ENCODE results near the gene NDUFB7.
"Not testable (repeated sequence)": the region's sequence is repeated elsewhere in the genome, so short reads cannot be mapped to it uniquely, and the experiment has no call there.

Gene NDUFB7

DNA sequence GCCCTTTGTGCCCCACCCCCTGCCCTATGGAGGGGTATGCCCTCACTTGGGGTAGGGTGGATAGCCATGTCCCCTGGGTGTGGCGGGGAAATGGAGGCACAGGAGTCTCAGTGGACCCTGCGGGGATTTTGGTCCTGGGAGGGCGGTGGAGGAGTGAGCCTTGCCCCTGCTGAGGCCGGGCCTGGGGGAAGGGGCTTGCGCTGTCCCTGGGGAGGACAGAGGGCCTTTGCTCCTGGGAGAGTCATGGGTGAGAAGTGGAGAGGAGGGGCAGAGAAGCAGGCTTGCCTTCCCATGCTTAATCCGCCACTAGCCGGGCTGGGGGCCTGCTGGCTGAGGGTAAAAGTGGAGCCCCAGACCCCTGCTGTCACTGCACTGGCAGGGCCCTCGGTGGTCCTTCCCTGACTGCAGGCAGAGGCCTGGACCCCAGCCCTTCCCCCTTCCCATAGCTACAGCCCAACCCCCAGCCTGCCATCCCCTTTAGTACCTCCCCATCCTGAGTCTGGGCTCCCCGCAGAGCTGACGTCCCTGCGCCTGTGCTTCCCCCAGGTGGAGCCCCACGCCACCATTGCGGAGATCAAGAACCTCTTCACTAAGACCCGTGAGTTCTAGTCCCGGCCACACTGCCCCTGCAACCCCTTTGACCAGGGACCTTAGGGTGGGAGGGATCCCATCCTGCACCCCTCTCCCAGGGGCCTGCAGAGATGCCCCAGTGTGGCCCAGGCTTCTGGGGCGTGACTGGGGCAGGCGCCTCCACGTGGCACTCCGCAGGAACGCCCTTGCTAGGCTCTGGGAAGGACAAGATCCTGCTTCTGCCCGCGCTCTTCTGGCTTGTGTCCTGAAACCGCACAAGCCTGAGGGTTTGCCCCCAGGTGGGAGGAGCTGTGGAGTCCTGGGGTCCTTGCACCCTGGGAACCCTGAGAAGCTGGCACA, 8.9 kb downstream of the NDUFB7 start:
- Mint-ChIP-seq H3K27me3 (no peaks in the 10 kb centered on the region), H3K27ac (no peak overlapping the region), H3K9me3 (no peaks in the 10 kb centered on the region), H3K4me1 (peaks cover 28% of the 10 kb centered on the region), H3K36me3 (peaks cover 3% of the 10 kb centered on the region), H3K4me3 (no peak overlapping the region)

DNA sequence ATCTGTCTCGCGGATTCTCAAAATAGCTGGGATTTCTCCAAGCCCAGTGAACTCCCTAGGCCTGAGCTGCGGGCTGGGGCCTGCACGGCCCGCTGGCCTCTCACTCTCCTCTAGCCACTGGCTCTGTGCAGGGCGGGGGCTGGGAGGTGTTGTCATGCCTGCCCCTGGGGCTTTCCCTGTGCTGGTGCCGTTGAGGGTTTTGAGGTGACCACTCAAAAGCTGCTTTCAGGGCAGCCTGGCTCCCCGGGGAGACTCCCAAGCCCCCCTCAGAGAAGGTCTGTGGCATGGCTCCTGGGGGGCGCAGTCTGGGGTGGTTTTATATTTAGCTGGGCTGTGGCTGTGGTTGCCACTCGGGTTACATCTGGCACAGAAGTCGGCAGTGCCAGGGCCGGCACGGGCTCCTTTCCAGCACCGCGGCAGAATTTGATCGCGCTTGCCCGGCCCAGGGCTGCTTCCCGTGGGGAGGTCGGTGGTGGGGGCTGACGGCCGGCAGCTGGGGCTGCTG, 10.0 kb downstream of the NDUFB7 start:
- H3K27ac Mint-ChIP-seq: no peak overlapping the region
- H3K9me3 Mint-ChIP-seq: no peaks in the 10 kb centered on the region
- H3K4me1 Mint-ChIP-seq: peaks cover 19% of the 10 kb centered on the region
- no peaks in the 10 kb centered on the region for H3K27me3 Mint-ChIP-seq
- H3K36me3 Mint-ChIP-seq: peaks cover 3% of the 10 kb centered on the region
- no peak overlapping the region for H3K4me3 Mint-ChIP-seq

- Mint-ChIP-seq H3K4me3 (no peak overlapping the region), H3K9me3 (no peaks in the 10 kb centered on the region), H3K27me3 (no peaks in the 10 kb centered on the region), H3K36me3 (peaks cover 3% of the 10 kb centered on the region), H3K4me1 (peaks cover 25% of the 10 kb centered on the region), H3K27ac (no peak overlapping the region)
Measured at GRCh38 chr19:14561249-14561648, 10.6 kb downstream of the NDUFB7 start.

DNA sequence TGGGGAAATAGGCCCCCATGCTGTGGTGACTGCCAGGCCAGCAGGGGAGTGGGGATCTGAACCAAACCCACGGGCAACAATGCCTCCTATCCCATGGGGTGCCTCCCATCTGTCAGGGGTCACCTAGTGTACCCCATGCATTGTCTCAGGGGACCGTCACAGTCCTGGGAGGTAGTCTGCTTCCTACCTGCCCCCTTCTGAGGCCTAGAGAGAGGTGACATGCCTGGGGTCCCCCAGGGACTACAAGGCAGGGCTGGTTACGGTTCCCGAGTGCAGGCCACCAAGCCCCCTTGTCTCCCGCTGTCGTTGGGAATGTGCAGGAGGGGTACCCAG, 11.1 kb downstream of the NDUFB7 start:
- H3K36me3 Mint-ChIP-seq: peaks cover 3% of the 10 kb centered on the region

GRCh38 chr19:14559916-14560775, 11.7 kb downstream of the NDUFB7 start:
- peaks cover 31% of the 10 kb centered on the region for H3K4me1 Mint-ChIP-seq
- no peaks in the 10 kb centered on the region for H3K27me3 Mint-ChIP-seq
- H3K4me3 Mint-ChIP-seq: no peak overlapping the region
- H3K27ac Mint-ChIP-seq: no peak overlapping the region
- peaks cover 3% of the 10 kb centered on the region for H3K36me3 Mint-ChIP-seq
- no peaks in the 10 kb centered on the region for H3K9me3 Mint-ChIP-seq

More for the DNA sequence above, 11.1 kb downstream of the NDUFB7 start:
- H3K27me3 Mint-ChIP-seq: no peaks in the 10 kb centered on the region
- no peak overlapping the region for H3K27ac Mint-ChIP-seq
- no peaks in the 10 kb centered on the region for H3K9me3 Mint-ChIP-seq
- peaks cover 30% of the 10 kb centered on the region for H3K4me1 Mint-ChIP-seq
- H3K4me3 Mint-ChIP-seq: no peak overlapping the region

DNA sequence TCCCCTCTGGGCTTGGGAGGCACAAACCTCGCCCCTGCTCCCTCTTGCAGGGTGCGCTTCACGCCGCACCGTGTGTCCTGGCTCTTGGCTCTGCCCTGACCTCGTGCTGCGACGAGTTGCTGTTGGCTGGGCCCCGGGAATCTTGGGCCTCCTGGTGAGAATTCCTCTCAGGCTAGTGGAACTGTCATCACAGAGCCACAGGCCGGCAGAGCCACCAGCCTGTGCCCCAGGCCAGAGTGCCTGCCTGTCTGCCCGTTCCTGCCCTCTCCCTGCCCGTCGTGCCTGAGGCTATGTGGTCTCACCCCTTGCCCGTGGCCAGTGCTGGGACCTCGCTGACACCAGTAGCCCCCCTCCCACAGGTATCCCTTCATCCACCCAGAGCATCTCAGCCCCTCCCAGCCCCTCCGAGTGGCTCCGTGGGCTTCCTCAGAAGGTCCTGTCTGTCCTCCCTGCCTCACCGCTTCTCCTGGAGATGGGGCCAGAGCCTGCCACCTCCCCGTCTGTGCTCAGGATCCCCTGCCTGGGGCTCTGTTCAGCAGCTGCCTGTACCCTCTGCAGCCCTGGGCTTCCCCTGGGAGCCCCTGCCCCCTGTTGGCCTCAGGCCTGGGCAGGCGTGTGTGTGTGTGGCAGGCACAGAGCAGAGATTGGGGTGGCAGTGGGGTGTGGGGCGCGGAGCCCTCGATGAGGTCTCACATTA, 13.3 kb downstream of the NDUFB7 start:
- no peaks in the 10 kb centered on the region for H3K9me3 Mint-ChIP-seq
- no peaks in the 10 kb centered on the region for H3K36me3 Mint-ChIP-seq
- H3K4me1 Mint-ChIP-seq: peaks cover 38% of the 10 kb centered on the region
- H3K27ac Mint-ChIP-seq: no peak overlapping the region
- H3K27me3 Mint-ChIP-seq: no peaks in the 10 kb centered on the region
- no peak overlapping the region for H3K4me3 Mint-ChIP-seq

- H3K4me3 Mint-ChIP-seq: peak overlapping the region; percentile 59
- H3K9me3 Mint-ChIP-seq: no peaks in the 10 kb centered on the region
- H3K27me3 Mint-ChIP-seq: no peaks in the 10 kb centered on the region
- no peaks in the 10 kb centered on the region for H3K36me3 Mint-ChIP-seq
- H3K4me1 Mint-ChIP-seq: peaks cover 53% of the 10 kb centered on the region
- peak overlapping the region; percentile 38 for H3K27ac Mint-ChIP-seq
Measured at GRCh38 chr19:14556662-14557188, 15.1 kb downstream of the NDUFB7 start.

DNA sequence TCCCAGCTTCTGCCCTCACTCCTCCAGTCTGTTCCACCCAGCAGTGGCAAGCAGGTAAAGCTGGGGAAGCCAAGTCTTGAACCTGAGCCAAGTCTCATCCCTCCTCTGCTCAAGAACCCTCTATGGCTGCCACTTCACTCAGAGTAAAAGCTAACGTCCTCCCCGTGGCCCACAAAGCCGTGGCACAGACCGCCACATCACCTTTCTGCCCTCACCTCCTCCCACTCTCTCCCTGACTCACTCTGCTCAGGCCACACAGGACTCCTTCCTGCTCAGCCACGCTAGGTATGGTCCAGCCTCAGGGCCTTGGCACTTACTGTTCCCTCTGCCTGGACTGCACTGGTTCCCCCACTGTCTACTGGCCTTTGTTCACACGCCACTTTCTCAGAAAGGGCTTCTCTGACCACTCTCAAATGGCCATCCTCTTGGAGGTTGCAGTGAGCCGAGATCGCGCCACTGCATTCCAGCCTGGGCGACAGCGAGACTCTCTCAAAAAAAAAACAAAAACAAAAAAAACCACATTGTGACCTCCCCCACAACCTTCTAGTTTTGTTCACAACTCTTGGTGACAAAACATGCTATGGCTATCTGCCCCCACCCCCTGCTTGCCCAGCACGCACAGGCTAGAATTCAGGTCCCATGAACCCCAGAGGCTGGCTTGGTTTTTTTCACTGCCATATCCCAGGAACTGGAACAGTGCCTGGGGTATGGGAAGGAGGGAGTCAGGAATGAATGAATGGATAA, 15.8 kb downstream of the NDUFB7 start:
- H3K4me1 Mint-ChIP-seq: peaks cover 57% of the 10 kb centered on the region
- no peaks in the 10 kb centered on the region for H3K36me3 Mint-ChIP-seq
- peak overlapping the region; percentile 38 for H3K27ac Mint-ChIP-seq
- H3K4me3 Mint-ChIP-seq: peak overlapping the region; percentile 59
- no peaks in the 10 kb centered on the region for H3K27me3 Mint-ChIP-seq
- no peaks in the 10 kb centered on the region for H3K9me3 Mint-ChIP-seq

GRCh38 chr19:14554382-14554812, 17.5 kb downstream of the NDUFB7 start:
- H3K27me3 Mint-ChIP-seq: no peaks in the 10 kb centered on the region
- H3K9me3 Mint-ChIP-seq: no peaks in the 10 kb centered on the region
- peaks cover 3% of the 10 kb centered on the region for H3K36me3 Mint-ChIP-seq
- H3K27ac Mint-ChIP-seq: peak overlapping the region; percentile 85
- H3K4me3 Mint-ChIP-seq: no peak overlapping the region
- H3K4me1 Mint-ChIP-seq: peaks cover 64% of the 10 kb centered on the region

- Mint-ChIP-seq H3K4me3 (no peak overlapping the region), H3K27me3 (no peaks in the 10 kb centered on the region), H3K9me3 (no peaks in the 10 kb centered on the region), H3K36me3 (peaks cover 3% of the 10 kb centered on the region), H3K27ac (peak overlapping the region; percentile 51), H3K4me1 (peaks cover 64% of the 10 kb centered on the region)
Measured at GRCh38 chr19:14553939-14554243, 18.0 kb downstream of the NDUFB7 start.

DNA sequence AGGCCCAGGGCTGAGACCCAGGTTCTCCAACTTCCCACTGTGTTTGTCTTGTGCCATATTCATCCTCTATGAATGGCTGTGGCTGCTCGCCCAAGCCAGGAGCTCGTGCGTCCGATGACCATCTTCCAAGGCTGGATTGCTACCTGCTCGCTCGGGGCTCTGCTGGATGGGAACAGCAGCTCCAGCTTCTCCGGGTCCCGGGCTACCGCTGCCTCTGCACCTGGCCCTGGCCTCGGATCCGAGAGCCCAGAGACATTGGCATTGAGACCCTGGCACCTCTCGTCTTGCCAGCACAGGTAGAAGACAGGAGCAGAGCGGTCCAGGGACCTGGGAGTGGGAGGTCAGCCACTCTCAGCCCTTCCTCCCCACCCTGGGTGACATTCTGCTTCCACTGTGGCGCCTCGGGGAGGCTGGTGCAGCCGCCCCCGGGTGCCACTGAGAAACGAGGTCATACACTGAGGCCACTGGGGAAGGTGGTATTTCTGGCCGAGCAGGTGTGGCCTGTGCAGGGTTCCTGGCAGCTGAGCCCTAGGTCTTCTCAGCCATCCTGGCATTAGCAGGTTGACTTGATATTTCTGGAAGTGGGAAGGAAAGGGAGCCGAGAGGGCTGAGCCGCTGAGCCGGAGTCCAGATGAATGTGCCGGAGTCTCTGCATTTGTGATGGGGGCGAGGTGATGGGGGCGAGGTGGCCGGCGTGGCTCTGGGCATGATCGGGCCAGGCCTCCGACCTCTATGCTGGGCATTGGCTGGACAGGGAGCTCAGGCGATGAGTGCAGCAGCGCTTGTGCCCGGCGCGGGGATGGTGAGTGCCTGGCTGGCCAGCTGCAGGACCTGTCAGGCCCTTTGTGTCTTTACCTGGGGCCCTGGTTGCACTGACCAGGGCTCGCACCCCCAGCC, 18.6 kb downstream of the NDUFB7 start:
- Mint-ChIP-seq H3K9me3 (no peaks in the 10 kb centered on the region), H3K27ac (peak overlapping the region; percentile 30), H3K27me3 (no peaks in the 10 kb centered on the region), H3K36me3 (peaks cover 3% of the 10 kb centered on the region), H3K4me3 (no peak overlapping the region), H3K4me1 (peaks cover 60% of the 10 kb centered on the region)

DNA sequence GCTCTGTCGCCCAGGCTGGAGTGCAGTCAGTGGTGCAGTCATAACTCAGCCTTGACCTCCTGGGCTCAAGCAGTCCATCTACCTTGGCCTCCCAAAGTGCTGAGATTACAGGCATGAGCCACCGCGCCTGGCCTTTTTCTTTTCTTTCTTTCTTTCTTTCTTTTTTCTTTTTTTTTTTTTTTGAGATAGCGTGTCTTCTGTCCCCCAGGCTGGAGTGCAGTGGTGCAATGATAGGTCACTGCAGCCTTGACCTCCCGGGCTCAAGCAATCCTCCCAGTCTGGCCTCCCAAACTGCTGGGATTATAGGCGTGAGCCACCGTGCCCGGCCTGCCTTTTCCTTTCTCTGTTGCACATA, 19.9 kb downstream of the NDUFB7 start:
- H3K4me3 Mint-ChIP-seq: not testable (repeated sequence)

DNA sequence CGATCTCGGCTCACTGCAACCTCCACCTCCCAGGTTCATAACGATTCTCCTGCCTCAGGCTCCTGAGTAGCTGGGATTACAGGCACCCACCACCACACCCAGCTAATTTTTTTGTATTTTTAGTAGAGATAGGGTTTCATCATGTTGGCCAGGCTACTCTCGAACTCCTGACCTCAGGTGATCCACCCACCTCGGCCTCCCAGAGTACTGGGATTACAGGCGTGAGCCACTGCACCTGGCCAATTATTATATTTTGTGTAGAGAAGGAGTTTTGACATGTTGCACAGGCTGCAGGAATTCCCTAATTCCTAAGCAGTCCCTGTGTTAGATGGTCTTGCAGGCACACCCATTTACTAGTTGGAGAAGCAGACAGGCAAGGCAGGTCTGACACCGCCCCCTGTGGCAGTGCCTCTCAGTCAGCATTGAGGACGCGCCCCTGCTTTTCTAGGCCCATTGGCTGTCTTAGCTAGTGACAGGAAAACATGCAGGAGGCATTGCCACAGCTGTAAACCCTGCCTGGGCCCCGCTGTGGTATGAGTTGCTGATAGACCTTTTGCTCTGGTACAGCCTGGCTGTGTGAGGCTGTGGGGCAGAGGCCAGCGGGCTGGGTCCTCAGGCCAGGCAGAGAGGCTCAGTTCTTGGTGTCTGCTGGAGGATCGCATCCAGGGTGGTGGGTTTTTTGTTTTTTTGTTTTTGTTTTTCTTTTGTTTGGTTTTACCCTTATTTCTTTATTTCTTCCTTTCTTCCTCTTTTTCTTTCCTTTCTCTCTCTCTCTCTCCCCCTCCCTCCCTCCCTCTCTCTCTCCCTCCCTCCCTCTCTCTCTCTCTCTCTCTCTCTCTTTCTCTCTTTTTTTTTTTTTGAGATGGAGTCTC, 20.5 kb downstream of the NDUFB7 start:
- H3K36me3 Mint-ChIP-seq, H3K4me3 Mint-ChIP-seq, H3K27me3 Mint-ChIP-seq, H3K9me3 Mint-ChIP-seq: not testable (repeated sequence)
- H3K4me1 Mint-ChIP-seq: peaks cover 54% of the 10 kb centered on the region
- H3K27ac Mint-ChIP-seq: peak overlapping the region; percentile 76

More for the DNA sequence above, 19.9 kb downstream of the NDUFB7 start:
- peak overlapping the region; percentile 76 for H3K27ac Mint-ChIP-seq
- H3K36me3 Mint-ChIP-seq, H3K9me3 Mint-ChIP-seq, H3K27me3 Mint-ChIP-seq: not testable (repeated sequence)
- H3K4me1 Mint-ChIP-seq: peaks cover 58% of the 10 kb centered on the region
